HEK293 (cell line): ENCODE data around the gene BTG1.

ENCODE experiments used
- CTCF ChIA-PET: fragments of 350-600 bp; formaldehyde crosslinking; extraction: SDS; loops from one replicate; lab custom pipeline; 2021; ENCODE audit warnings: antibody characterized with exemption; lab: Yijun Ruan, JAX
- POLR2A ChIA-PET: fragments of 300-600 bp; formaldehyde crosslinking; extraction: SDS; loops from one replicate; lab custom pipeline; 2020; ENCODE audit warnings: antibody characterized with exemption, inconsistent platforms; lab: Yijun Ruan, JAX
- H3K27ac ChIP-seq: fragments of 200-500 bp; sonication (Bioruptor generic); 2 replicates; pipeline ENCODE4 v1.5.1; 2014; ENCODE audit warnings: low read depth, low read length, control low read depth, inconsistent platforms; ENCODE audit errors: extremely low read depth
- H3K36me3 ChIP-seq, 2 experiments: fragments of 200-500 bp in 1 of 2; sonication (Bioruptor generic) in 1 of 2; 1 replicate in 1 of 2; 2 replicates in 1 of 2; pipeline ENCODE4 v1.5.1; 2014 to 2017; ENCODE audit warnings: inconsistent platforms in 2 of 2, low read length in 2 of 2; ENCODE audit not compliant: control insufficient read depth in 2 of 2, insufficient read depth in 1 of 2
- H3K4me1 ChIP-seq: fragments of 200-500 bp; sonication (Bioruptor generic); 2 replicates; pipeline ENCODE4 v1.5.1; 2014; ENCODE audit warnings: mild to moderate bottlenecking, low read length, inconsistent platforms; ENCODE audit not compliant: control insufficient read depth, insufficient read depth
- H3K4me3 ChIP-seq: 2 replicates; pipeline ENCODE4 v1.5.1; 2011; ENCODE audit warnings: low read depth, mild to moderate bottlenecking, control low read depth, low read length, moderate library complexity
- H3K9me3 ChIP-seq: fragments of 200-500 bp; sonication (Bioruptor generic); 2 replicates; pipeline ENCODE4 v1.5.1; 2014; ENCODE audit warnings: low read depth, low read length, inconsistent platforms; ENCODE audit not compliant: control insufficient read depth, insufficient read depth
- IKZF3 ChIP-seq: fragments of 450-650 bp; IDR thresholded peaks from 2 replicates; pipeline ENCODE4 v1.5.0; 2018; ENCODE audit warnings: missing biosample characterization, mild to moderate bottlenecking, missing genetic modification characterization, moderate library complexity
- KLF9 ChIP-seq: fragments of 450-650 bp; formaldehyde crosslinking; IDR thresholded peaks from 2 replicates; pipeline ENCODE4 v1.5.1; 2016; ENCODE audit warnings: missing biosample characterization, missing genetic modification characterization, low read depth
- PATZ1 ChIP-seq: fragments of 450-650 bp; formaldehyde crosslinking; IDR thresholded peaks from 2 replicates; pipeline ENCODE4 v1.5.1; 2016; ENCODE audit warnings: missing biosample characterization, missing genetic modification characterization
- SALL2 ChIP-seq: fragments of 450-650 bp; formaldehyde crosslinking; IDR thresholded peaks from 2 replicates; pipeline ENCODE4 v1.5.0; 2017; ENCODE audit warnings: missing biosample characterization, mild to moderate bottlenecking, missing genetic modification characterization, borderline replicate concordance
- SP3 ChIP-seq: fragments of 450-650 bp; formaldehyde crosslinking; IDR thresholded peaks from 2 replicates; pipeline ENCODE4 v1.5.1; 2016; ENCODE audit warnings: missing biosample characterization, missing genetic modification characterization
- ZBTB7A ChIP-seq: fragments of 450-650 bp; formaldehyde crosslinking; IDR thresholded peaks from 2 replicates; pipeline ENCODE4 v1.5.1; 2016; ENCODE audit warnings: low read depth, missing biosample characterization, missing genetic modification characterization
- ZFP37 ChIP-seq: fragments of 450-650 bp; formaldehyde crosslinking; IDR thresholded peaks from 2 replicates; pipeline ENCODE4 v1.5.1; 2016; ENCODE audit warnings: missing biosample characterization, missing genetic modification characterization
- ZNF18 ChIP-seq: fragments of 450-650 bp; formaldehyde crosslinking; IDR thresholded peaks from 2 replicates; pipeline ENCODE4 v1.5.1; 2016; ENCODE audit warnings: missing biosample characterization, missing genetic modification characterization
- ZNF239 ChIP-seq: fragments of 450-650 bp; formaldehyde crosslinking; IDR thresholded peaks from 2 replicates; pipeline ENCODE4 v1.5.1; 2016; ENCODE audit warnings: missing biosample characterization, missing genetic modification characterization
- ZNF292 ChIP-seq: fragments of 450-650 bp; formaldehyde crosslinking; IDR thresholded peaks from 2 replicates; pipeline ENCODE4 v1.5.1; 2016; ENCODE audit warnings: low read depth, missing biosample characterization, missing genetic modification characterization, borderline replicate concordance
- ZNF324 ChIP-seq: fragments of 450-650 bp; formaldehyde crosslinking; IDR thresholded peaks from 2 replicates; pipeline ENCODE4 v1.5.1; 2016; ENCODE audit warnings: missing biosample characterization, missing genetic modification characterization
- ZNF354C ChIP-seq: fragments of 450-650 bp; formaldehyde crosslinking; IDR thresholded peaks from 2 replicates; pipeline ENCODE4 v1.5.1; 2016; ENCODE audit warnings: missing biosample characterization, missing genetic modification characterization, low read depth, borderline replicate concordance
- ZNF423 ChIP-seq: fragments of 450-650 bp; formaldehyde crosslinking; IDR thresholded peaks from 2 replicates; pipeline ENCODE4 v1.5.1; 2016; ENCODE audit warnings: missing biosample characterization, missing genetic modification characterization
- ZNF513 ChIP-seq: fragments of 450-650 bp; IDR thresholded peaks from 2 replicates; pipeline ENCODE4 v1.5.1; 2018; ENCODE audit warnings: missing biosample characterization, missing genetic modification characterization
- ZNF596 ChIP-seq: fragments of 450-650 bp; IDR thresholded peaks from 2 replicates; pipeline ENCODE4 v1.5.0; 2018; ENCODE audit warnings: missing biosample characterization, mild to moderate bottlenecking, missing genetic modification characterization, moderate library complexity
- ZNF664 ChIP-seq: fragments of 450-650 bp; formaldehyde crosslinking; IDR thresholded peaks from 2 replicates; pipeline ENCODE4 v1.5.1; 2016; ENCODE audit warnings: missing biosample characterization, missing genetic modification characterization
- ZNF747 ChIP-seq: fragments of 450-650 bp; formaldehyde crosslinking; IDR thresholded peaks from 2 replicates; pipeline ENCODE4 v1.5.1; 2016; ENCODE audit warnings: missing biosample characterization, missing genetic modification characterization
- ZNF785 ChIP-seq: fragments of 450-650 bp; formaldehyde crosslinking; IDR thresholded peaks from 2 replicates; pipeline ENCODE4 v1.5.1; 2016; ENCODE audit warnings: missing biosample characterization, missing genetic modification characterization
- ZNF791 ChIP-seq: fragments of 450-650 bp; formaldehyde crosslinking; IDR thresholded peaks from 2 replicates; pipeline ENCODE4 v1.5.1; 2016; ENCODE audit warnings: missing biosample characterization, missing genetic modification characterization
- ZXDB ChIP-seq: fragments of 450-650 bp; formaldehyde crosslinking; IDR thresholded peaks from 2 replicates; pipeline ENCODE4 v1.5.1; 2016; ENCODE audit warnings: missing biosample characterization, missing genetic modification characterization
- TF ChIP-seq, protein P1 (sequence below): fragments of 450-650 bp; formaldehyde crosslinking; IDR thresholded peaks from 2 replicates; pipeline ENCODE4 v1.5.1; 2016; ENCODE audit warnings: missing biosample characterization, missing genetic modification characterization, borderline replicate concordance

Gene BTG1

GRCh38 chr12:92156139-92156538 is 10.5 kb upstream of the BTG1 start:
- H3K4me3 ChIP-seq = no peak overlapping the region
- ChIA-PET CTCF (interaction anchor here (0.6 kb wide), 1 partner anchor 215 kb away, joined by 3 read pairs; no protein-coding TSS in a partner anchor), POLR2A (interaction anchor here (2.2 kb wide), 1 partner anchor 10 kb away, joined by 9 read pairs; the partner anchor contains the start of gene BTG1)
- H3K27ac ChIP-seq = no peak overlapping the region
- H3K9me3 ChIP-seq = no peaks in the 10 kb centered on the region
- no peaks in the 10 kb centered on the region for H3K36me3 ChIP-seq
- no peaks in the 10 kb centered on the region for H3K4me1 ChIP-seq
- TF ChIP-seq ZNF791 (tag by site-specific recombination) = no peak

- CTCF ChIA-PET = interaction anchor here (0.6 kb wide), 1 partner anchor 215 kb away, joined by 3 read pairs; no protein-coding TSS in a partner anchor
- H3K4me1 ChIP-seq = no peaks in the 10 kb centered on the region
Observed at GRCh38 chr12:92155733-92156132, 10.1 kb upstream of the BTG1 start.

More at GRCh38 chr12:92155733-92156132, 10.1 kb upstream of the BTG1 start:
- no peaks in the 10 kb centered on the region for H3K36me3 ChIP-seq
- H3K27ac ChIP-seq = no peak overlapping the region
- H3K4me3 ChIP-seq = no peak overlapping the region
- no peak for TF ChIP-seq SALL2 (tag by site-specific recombination)
- no peak for TF ChIP-seq ZNF747 (tag by site-specific recombination)
- no peak for TF ChIP-seq SP3 (tag by site-specific recombination)
- no peak for TF ChIP-seq ZNF354C (tag by site-specific recombination)
- TF ChIP-seq KLF9 (tag by site-specific recombination) = no peak
- TF ChIP-seq ZBTB7A (tag by site-specific recombination) = no peak
- TF ChIP-seq ZNF423 (tag by site-specific recombination) = no peak
- TF ChIP-seq PATZ1 (tag by site-specific recombination) = no peak
- no peak for TF ChIP-seq ZNF513 (tag by site-specific recombination)
- TF ChIP-seq ZFP37 (tag by site-specific recombination) = no peak
- TF ChIP-seq ZNF664 = no peak
- TF ChIP-seq, protein P1, sequence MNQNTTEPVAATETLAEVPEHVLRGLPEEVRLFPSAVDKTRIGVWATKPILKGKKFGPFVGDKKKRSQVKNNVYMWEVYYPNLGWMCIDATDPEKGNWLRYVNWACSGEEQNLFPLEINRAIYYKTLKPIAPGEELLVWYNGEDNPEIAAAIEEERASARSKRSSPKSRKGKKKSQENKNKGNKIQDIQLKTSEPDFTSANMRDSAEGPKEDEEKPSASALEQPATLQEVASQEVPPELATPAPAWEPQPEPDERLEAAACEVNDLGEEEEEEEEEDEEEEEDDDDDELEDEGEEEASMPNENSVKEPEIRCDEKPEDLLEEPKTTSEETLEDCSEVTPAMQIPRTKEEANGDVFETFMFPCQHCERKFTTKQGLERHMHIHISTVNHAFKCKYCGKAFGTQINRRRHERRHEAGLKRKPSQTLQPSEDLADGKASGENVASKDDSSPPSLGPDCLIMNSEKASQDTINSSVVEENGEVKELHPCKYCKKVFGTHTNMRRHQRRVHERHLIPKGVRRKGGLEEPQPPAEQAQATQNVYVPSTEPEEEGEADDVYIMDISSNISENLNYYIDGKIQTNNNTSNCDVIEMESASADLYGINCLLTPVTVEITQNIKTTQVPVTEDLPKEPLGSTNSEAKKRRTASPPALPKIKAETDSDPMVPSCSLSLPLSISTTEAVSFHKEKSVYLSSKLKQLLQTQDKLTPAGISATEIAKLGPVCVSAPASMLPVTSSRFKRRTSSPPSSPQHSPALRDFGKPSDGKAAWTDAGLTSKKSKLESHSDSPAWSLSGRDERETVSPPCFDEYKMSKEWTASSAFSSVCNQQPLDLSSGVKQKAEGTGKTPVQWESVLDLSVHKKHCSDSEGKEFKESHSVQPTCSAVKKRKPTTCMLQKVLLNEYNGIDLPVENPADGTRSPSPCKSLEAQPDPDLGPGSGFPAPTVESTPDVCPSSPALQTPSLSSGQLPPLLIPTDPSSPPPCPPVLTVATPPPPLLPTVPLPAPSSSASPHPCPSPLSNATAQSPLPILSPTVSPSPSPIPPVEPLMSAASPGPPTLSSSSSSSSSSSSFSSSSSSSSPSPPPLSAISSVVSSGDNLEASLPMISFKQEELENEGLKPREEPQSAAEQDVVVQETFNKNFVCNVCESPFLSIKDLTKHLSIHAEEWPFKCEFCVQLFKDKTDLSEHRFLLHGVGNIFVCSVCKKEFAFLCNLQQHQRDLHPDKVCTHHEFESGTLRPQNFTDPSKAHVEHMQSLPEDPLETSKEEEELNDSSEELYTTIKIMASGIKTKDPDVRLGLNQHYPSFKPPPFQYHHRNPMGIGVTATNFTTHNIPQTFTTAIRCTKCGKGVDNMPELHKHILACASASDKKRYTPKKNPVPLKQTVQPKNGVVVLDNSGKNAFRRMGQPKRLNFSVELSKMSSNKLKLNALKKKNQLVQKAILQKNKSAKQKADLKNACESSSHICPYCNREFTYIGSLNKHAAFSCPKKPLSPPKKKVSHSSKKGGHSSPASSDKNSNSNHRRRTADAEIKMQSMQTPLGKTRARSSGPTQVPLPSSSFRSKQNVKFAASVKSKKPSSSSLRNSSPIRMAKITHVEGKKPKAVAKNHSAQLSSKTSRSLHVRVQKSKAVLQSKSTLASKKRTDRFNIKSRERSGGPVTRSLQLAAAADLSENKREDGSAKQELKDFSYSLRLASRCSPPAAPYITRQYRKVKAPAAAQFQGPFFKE = no peak
- TF ChIP-seq ZNF18 (tag by site-specific recombination) = no peak
- no peak for TF ChIP-seq ZNF596
- no peak for TF ChIP-seq ZNF324 (tag by site-specific recombination)
- TF ChIP-seq ZNF292 (tag by site-specific recombination) = no peak
- TF ChIP-seq IKZF3 = no peak
- TF ChIP-seq ZNF785 (tag by site-specific recombination) = no peak
- TF ChIP-seq ZNF239 (tag by site-specific recombination) = no peak
- TF ChIP-seq ZXDB (tag by site-specific recombination) = no peak
- TF ChIP-seq, all 188 proteins: peak for 0
- H3K9me3 ChIP-seq = no peaks in the 10 kb centered on the region
- POLR2A ChIA-PET = interaction anchor here (2.2 kb wide), 1 partner anchor 10 kb away, joined by 9 read pairs; the partner anchor contains the start of gene BTG1
